Trophoblast cell (in vitro differentiated cells and primary cell): ENCODE results near the gene PIK3R5.

Experiments
- DNase-seq, 2 donors: peaks; one replicate each; pipeline ENCODE4 v3.0.0-alpha.2; 2016
- H2AFZ ChIP-seq: 2 replicates; pipeline ENCODE4 v1.6.1; 2013; ENCODE audit warnings: low read length, moderate library complexity, mild to moderate bottlenecking; ENCODE audit not compliant: insufficient read depth, poor library complexity
- H2AK5ac ChIP-seq: 2 replicates; pipeline ENCODE4 v1.6.1; 2013; ENCODE audit warnings: mild to moderate bottlenecking, low read length
- H2BK120ac ChIP-seq: 2 replicates; pipeline ENCODE4 v1.6.1; 2013; ENCODE audit warnings: low read length, mild to moderate bottlenecking, moderate library complexity; ENCODE audit not compliant: insufficient read depth, poor library complexity
- H2BK12ac ChIP-seq: 2 replicates; pipeline ENCODE4 v1.6.1; 2013; ENCODE audit warnings: mild to moderate bottlenecking, low read length, moderate library complexity
- H2BK5ac ChIP-seq: 2 replicates; pipeline ENCODE4 v1.6.1; 2013; ENCODE audit warnings: low read length, low read depth, moderate library complexity, mild to moderate bottlenecking; ENCODE audit not compliant: poor library complexity
- H3K14ac ChIP-seq: 2 replicates; pipeline ENCODE4 v1.6.1; 2013; ENCODE audit warnings: mild to moderate bottlenecking, low read length
- H3K18ac ChIP-seq: 2 replicates; pipeline ENCODE4 v1.6.1; 2013; ENCODE audit warnings: mild to moderate bottlenecking, low read length
- H3K23ac ChIP-seq: 2 replicates; pipeline ENCODE4 v1.6.1; 2013; ENCODE audit warnings: low read length
- H3K27ac ChIP-seq: 2 replicates; pipeline ENCODE4 v1.5.1; 2013; ENCODE audit warnings: low read depth, mild to moderate bottlenecking, inconsistent platforms, low read length, moderate library complexity
- H3K27me3 ChIP-seq: 2 replicates; pipeline ENCODE4 v1.6.1; 2013; ENCODE audit warnings: inconsistent platforms, mild to moderate bottlenecking, low read length, moderate library complexity; ENCODE audit not compliant: insufficient read depth
- H3K36me3 ChIP-seq, 2 experiments: 1 replicate in 1 of 2; 2 replicates in 1 of 2; pipeline ENCODE4 v1.6.1; 2013; ENCODE audit warnings: low read length in 2 of 2, mild to moderate bottlenecking in 2 of 2, moderate library complexity in 1 of 2; ENCODE audit not compliant: insufficient read depth in 2 of 2, control insufficient read depth in 1 of 2
- H3K4ac ChIP-seq: 2 replicates; pipeline ENCODE4 v1.6.1; 2013; ENCODE audit warnings: low read depth, mild to moderate bottlenecking, low read length, moderate library complexity
- H3K4me1 ChIP-seq, 2 experiments: 1 replicate in 1 of 2; 2 replicates in 1 of 2; pipeline ENCODE4 v1.6.1; 2013; ENCODE audit warnings: low read length in 2 of 2, mild to moderate bottlenecking in 2 of 2, moderate library complexity in 1 of 2; ENCODE audit not compliant: insufficient read depth in 2 of 2, control insufficient read depth in 1 of 2
- H3K4me2 ChIP-seq: 2 replicates; pipeline ENCODE4 v1.6.1; 2013; ENCODE audit warnings: inconsistent platforms, mild to moderate bottlenecking, low read length, moderate library complexity
- H3K4me3 ChIP-seq: 2 replicates; pipeline ENCODE4 v1.5.1; 2013; ENCODE audit warnings: mild to moderate bottlenecking, low read depth, low read length, inconsistent platforms
- H3K79me1 ChIP-seq: one replicate; pipeline ENCODE4 v1.6.1; 2013; ENCODE audit warnings: low read length
- H3K79me2 ChIP-seq: 2 replicates; pipeline ENCODE4 v1.6.1; 2013; ENCODE audit warnings: low read length, mild to moderate bottlenecking; ENCODE audit not compliant: control insufficient read depth, insufficient read depth, poor library complexity
- H3K9ac ChIP-seq: 2 replicates; pipeline ENCODE4 v1.6.1; 2013; ENCODE audit warnings: mild to moderate bottlenecking, low read length
- H3K9me3 ChIP-seq: 2 replicates; pipeline ENCODE4 v1.6.1; 2013; ENCODE audit warnings: low read depth, mild to moderate bottlenecking, control low read depth, inconsistent platforms, low read length; ENCODE audit not compliant: insufficient read depth
- H4K12ac ChIP-seq: 2 replicates; pipeline ENCODE4 v1.6.1; 2013; ENCODE audit warnings: low read depth, mild to moderate bottlenecking, low read length, moderate library complexity
- H4K8ac ChIP-seq: 2 replicates; pipeline ENCODE4 v1.6.1; 2013; ENCODE audit warnings: low read depth, mild to moderate bottlenecking, low read length, moderate library complexity
- H4K91ac ChIP-seq: one replicate; pipeline ENCODE4 v1.6.1; 2013; ENCODE audit warnings: low read depth, mild to moderate bottlenecking, low read length, moderate library complexity
- WGBS: extraction: QIAGEN DNeasy Blood & Tissue Kit; methylation state at CpG from one replicate; pipeline ENCODE4 v1.1.7; 2013; ENCODE audit warnings: missing lambda C conversion rate; ENCODE audit not compliant: insufficient read length, insufficient coverage; ENCODE audit errors: extremely low coverage; 5-methylcytosine and 5-hydroxymethylcytosine counted together

The PIK3R5 gene

DNA sequence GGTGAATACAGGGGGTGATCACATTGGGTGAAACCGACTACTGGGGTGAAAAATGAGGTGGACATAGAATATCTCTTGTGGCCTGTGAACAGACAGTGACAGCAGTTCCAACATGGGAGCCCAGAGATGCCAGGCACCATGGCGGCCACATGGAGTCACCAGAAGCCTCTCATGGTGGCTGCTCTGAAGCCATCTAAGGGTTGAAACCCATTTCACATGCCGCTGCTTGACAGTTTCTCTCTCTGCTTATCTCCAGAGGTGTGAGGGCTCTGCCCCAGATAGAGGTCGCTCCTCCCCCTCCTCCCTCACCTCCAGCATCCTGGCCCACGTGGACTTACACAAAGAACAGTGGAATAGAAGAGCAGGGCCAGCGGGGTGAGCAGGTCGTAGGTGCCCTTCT lies 60.2 kb downstream of the PIK3R5 start:
- no peak overlapping the region for H3K9ac ChIP-seq
- no peak overlapping the region for H2BK5ac ChIP-seq
- no peak overlapping the region for H3K18ac ChIP-seq
- no peak overlapping the region for H2BK12ac ChIP-seq
- H3K4me3 ChIP-seq: no peak overlapping the region
- H2BK120ac ChIP-seq: no peak overlapping the region
- no peaks in the 10 kb centered on the region for H3K9me3 ChIP-seq
- no peaks in the 10 kb centered on the region for H3K79me2 ChIP-seq
- H2AFZ ChIP-seq: no peak overlapping the region
- H4K8ac ChIP-seq: no peak overlapping the region
- H3K27me3 ChIP-seq: no peaks in the 10 kb centered on the region
- no peak for DNase-seq
- H3K36me3 ChIP-seq: no peaks in the 10 kb centered on the region
- H3K79me1 ChIP-seq: no peaks in the 10 kb centered on the region
- no peak overlapping the region for H3K4me2 ChIP-seq
- WGBS: no CpG with 5 or more reads among the region's 7 CpGs
- no peak overlapping the region for H4K91ac ChIP-seq
- no peak overlapping the region for H3K14ac ChIP-seq
- no peak overlapping the region for H3K23ac ChIP-seq
- H3K4ac ChIP-seq: no peak overlapping the region
- no peaks in the 10 kb centered on the region for H3K4me1 ChIP-seq
- H3K27ac ChIP-seq: no peak overlapping the region
- H4K12ac ChIP-seq: no peak overlapping the region
- no peak overlapping the region for H2AK5ac ChIP-seq

DNA sequence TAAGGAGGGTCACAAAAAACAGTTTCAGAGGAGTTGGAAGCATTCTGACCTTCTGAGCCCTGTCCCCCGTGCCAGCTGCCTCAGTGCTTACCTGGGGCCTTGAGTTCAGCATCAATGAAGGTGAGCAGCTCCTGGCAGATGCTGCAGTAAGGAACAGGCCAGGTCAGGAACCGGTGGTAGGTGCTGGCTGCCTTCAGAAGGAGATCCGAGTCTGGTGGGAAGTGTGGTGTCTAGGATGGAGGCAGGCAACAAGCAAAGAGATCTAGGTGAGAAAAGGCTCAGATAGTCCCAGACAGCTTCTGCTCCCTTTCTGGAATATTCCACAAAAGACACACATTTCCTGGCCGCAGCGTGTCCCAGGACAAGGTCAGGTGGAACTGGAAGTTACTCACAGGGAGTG lies 60.8 kb downstream of the PIK3R5 start:
- H4K8ac ChIP-seq: no peak overlapping the region
- no peak for DNase-seq
- H2BK5ac ChIP-seq: no peak overlapping the region
- H2BK120ac ChIP-seq: no peak overlapping the region
- H2AK5ac ChIP-seq: no peak overlapping the region
- H4K91ac ChIP-seq: no peak overlapping the region
- no peak overlapping the region for H3K14ac ChIP-seq
- no peaks in the 10 kb centered on the region for H3K79me2 ChIP-seq
- H2AFZ ChIP-seq: no peak overlapping the region
- no peaks in the 10 kb centered on the region for H3K36me3 ChIP-seq
- H3K27ac ChIP-seq: no peak overlapping the region
- H3K4ac ChIP-seq: no peak overlapping the region
- WGBS: no CpG with 5 or more reads among the region's 5 CpGs
- H3K79me1 ChIP-seq: no peaks in the 10 kb centered on the region
- no peak overlapping the region for H2BK12ac ChIP-seq
- no peaks in the 10 kb centered on the region for H3K9me3 ChIP-seq
- H3K4me2 ChIP-seq: no peak overlapping the region
- H3K18ac ChIP-seq: no peak overlapping the region
- no peak overlapping the region for H3K4me3 ChIP-seq
- no peaks in the 10 kb centered on the region for H3K4me1 ChIP-seq
- no peaks in the 10 kb centered on the region for H3K27me3 ChIP-seq
- H3K23ac ChIP-seq: no peak overlapping the region
- H4K12ac ChIP-seq: no peak overlapping the region
- H3K9ac ChIP-seq: no peak overlapping the region

DNA sequence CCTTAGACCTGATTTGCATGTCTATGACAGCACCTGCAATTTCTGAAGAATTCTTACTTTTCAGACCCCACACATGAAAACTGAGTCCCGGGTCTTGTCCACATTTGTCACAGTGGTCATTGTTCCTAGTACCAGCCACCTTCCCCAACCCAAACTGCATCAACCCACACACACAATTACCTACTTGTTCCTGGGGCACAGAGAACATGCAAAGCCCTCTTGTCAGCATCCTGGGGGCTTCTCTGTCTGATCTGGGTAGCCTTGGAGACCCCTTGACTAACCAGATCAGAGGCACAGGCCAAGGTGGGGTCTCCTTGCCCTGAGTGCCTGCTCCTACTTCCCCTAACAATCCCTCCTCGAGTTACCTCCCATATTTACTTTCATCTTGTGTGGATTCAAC lies 61.3 kb downstream of the PIK3R5 start:
- Histone ChIP-seq H4K8ac (no peak overlapping the region), H3K79me1 (no peaks in the 10 kb centered on the region), H3K27me3 (no peaks in the 10 kb centered on the region), H4K12ac (no peak overlapping the region), H2AFZ (no peak overlapping the region), H3K18ac (no peak overlapping the region), H3K4me3 (no peak overlapping the region), H3K4ac (no peak overlapping the region), H3K9ac (no peak overlapping the region), H3K9me3 (no peaks in the 10 kb centered on the region), H2BK120ac (no peak overlapping the region), H3K27ac (no peak overlapping the region), H3K23ac (no peak overlapping the region), H3K79me2 (no peaks in the 10 kb centered on the region), H3K14ac (no peak overlapping the region), H2BK5ac (no peak overlapping the region), H2AK5ac (no peak overlapping the region), H4K91ac (no peak overlapping the region), H2BK12ac (no peak overlapping the region), H3K36me3 (no peaks in the 10 kb centered on the region), H3K4me1 (no peaks in the 10 kb centered on the region), H3K4me2 (no peak overlapping the region)
- DNase-seq: no peak
- WGBS: no CpG with 5 or more reads among the region's 2 CpGs

DNA sequence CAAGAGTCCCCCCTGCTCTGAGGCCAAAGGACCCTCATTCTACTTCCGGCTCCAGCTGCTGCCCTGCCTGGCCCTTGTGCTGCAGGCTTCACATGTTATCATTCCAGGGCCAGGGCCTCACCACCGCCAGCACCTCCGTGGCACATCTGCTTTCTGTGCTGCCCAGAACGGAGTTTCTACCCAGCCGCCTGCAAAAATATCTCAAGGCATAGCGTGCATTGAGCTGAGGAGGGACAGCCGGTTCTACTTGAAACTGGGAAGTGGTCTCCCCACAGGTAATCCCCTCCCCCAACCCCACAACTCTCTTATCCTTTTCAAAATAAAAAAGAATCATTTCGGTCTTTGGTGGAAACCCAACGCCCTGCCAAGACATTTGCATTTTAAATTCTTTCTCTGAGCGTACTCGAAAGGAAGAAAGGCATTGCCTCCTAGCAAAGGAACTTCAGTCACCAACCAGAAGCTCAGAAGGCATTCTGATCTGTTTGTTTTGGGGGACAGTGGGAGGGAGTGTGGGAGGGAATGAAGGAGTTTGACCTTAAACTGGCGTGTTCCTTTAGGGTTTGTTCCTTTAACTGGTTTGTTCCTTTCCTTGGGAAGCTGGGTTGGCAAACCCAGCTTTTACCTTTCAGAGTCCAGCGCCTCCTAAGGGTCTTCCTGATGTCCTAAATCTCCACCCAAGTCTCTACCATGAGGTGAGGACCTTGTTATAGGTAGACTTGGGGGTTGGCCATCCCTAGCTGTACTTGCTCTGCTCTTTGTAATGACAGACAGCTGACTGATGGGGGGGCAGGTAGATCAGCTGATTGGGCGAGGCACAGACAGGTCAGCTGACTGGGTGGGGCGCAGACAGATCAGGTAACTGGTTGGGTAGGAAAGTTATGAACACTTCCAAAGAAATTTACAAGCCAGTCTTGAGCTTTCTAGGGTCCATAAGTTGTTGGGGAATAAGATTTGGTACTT lies 64.6 kb downstream of the PIK3R5 start:
- Histone ChIP-seq H2AK5ac (no peak overlapping the region), H3K79me1 (no peaks in the 10 kb centered on the region), H2BK12ac (no peak overlapping the region), H3K18ac (no peak overlapping the region), H3K27ac (no peak overlapping the region), H2BK5ac (no peak overlapping the region), H4K8ac (no peak overlapping the region), H3K4me2 (no peak overlapping the region), H4K12ac (no peak overlapping the region), H2BK120ac (no peak overlapping the region), H3K4ac (no peak overlapping the region), H3K14ac (no peak overlapping the region), H3K9ac (no peak overlapping the region), H3K23ac (no peak overlapping the region), H3K79me2 (no peaks in the 10 kb centered on the region), H3K4me3 (no peak overlapping the region), H3K36me3 (no peaks in the 10 kb centered on the region), H3K4me1 (no peaks in the 10 kb centered on the region), H4K91ac (no peak overlapping the region), H2AFZ (no peak overlapping the region), H3K9me3 (no peaks in the 10 kb centered on the region), H3K27me3 (no peaks in the 10 kb centered on the region)
- WGBS: no CpG with 5 or more reads among the region's 15 CpGs
- DNase-seq: no peak
